HG03460 (cell line): ENCODE results near the gene LDLRAD4.

Experiments
- ATAC-seq: cut with Tn5 transposase; IDR thresholded peaks from one replicate; pipeline ENCODE4 v1.9.1; 2021; ENCODE audit not compliant: unreplicated experiment

The LDLRAD4 gene

DNA sequence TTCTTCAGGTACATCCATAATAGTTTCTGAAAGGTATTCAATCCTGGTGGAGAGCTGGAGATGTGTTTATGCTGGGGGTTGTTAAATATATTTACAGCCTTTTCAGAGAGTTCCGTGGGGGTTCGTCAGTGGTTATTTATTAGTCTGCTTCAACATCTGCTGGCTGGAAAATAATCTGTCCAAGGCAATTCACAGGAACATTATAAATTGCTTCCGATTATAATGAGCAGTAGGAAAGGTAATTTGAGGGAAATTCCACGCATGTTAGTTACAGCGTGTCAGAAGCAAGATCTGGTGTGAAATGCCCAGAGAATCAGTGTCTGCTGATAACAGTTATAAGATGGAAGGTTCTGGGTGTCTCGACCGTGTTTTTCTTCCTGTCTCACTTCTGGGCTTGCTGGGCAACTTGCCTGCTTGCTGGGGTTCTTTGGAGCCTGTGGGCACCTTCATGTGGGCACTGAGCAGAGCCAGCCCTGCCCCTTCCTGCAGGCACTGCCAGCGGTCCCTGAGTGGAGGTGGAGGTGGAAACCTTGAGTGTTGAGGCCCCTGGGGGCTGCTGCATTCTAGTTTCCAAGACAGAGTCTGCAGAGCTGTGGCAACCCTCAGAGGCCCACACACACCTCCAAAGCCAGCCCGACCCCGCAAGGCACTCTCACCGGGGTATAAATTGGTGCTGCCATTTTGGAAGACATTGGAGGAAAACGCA is 322.1 kb downstream of the LDLRAD4 start:
- no peak for ATAC-seq

DNA sequence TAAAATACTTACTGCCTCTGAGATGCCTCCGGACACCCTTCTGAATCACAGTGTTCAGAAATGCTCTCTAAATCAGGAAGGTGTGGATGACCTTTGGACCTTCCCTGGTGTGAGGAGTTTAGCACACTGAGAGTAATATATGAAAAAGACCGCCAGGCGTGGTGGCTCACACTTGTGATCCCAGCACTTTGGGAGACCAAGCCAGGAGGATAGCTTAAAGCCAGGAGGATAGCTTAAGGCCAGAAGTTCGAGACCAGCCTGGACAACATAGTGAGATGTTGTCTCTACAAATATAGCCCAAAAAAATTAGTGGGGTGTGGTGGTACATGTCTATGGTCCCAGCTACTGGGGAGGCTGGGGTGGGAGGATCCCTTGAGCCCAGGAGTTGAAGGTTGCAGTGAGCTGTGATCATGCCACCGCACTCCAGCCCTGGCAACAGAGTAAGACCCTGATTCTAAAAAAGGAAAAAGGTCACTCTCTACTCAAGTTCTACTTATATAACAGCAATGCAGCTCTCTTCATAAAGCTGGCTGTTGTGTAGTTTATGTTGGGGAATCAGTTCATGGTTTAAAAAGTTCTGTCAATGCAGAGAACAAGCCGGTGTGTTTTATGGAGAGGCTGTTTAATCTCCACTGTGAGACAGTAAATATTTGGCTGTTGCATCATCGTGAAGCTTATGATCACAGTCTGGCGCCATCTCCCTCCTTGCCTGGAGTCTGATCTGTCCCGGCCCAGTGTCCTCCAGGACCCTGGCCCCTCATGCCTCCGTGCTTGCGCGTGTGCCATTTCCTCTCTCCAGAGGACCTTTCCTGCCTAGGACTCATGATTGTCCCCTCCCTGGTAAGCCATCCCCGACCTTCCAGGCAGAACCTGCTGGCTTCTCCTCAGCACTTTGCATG is 323.3 kb downstream of the LDLRAD4 start:
- ATAC-seq: no peak

- no peak for ATAC-seq
Measured at GRCh38 chr18:13542520-13542847, 323.9 kb downstream of the LDLRAD4 start.

DNA sequence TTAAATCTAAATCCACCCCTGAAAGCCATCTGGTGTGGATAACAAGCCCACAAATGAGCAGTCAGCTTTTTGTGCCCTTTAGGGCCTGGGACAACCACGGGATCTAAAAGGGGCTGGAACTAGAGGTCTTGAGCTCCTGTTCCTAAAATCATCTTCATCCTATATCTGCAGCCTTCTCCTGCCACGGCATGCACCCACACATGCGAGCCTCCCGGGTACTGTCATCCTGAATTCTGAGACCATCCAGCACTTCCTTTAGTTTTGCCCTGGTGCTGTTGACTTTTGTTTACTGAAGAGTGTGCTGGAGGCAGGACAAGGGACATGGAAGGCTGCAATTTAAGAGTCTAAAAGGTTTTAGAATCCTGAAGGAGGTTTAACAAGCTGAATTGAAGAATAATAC is 324.6 kb downstream of the LDLRAD4 start:
- no peak for ATAC-seq

DNA sequence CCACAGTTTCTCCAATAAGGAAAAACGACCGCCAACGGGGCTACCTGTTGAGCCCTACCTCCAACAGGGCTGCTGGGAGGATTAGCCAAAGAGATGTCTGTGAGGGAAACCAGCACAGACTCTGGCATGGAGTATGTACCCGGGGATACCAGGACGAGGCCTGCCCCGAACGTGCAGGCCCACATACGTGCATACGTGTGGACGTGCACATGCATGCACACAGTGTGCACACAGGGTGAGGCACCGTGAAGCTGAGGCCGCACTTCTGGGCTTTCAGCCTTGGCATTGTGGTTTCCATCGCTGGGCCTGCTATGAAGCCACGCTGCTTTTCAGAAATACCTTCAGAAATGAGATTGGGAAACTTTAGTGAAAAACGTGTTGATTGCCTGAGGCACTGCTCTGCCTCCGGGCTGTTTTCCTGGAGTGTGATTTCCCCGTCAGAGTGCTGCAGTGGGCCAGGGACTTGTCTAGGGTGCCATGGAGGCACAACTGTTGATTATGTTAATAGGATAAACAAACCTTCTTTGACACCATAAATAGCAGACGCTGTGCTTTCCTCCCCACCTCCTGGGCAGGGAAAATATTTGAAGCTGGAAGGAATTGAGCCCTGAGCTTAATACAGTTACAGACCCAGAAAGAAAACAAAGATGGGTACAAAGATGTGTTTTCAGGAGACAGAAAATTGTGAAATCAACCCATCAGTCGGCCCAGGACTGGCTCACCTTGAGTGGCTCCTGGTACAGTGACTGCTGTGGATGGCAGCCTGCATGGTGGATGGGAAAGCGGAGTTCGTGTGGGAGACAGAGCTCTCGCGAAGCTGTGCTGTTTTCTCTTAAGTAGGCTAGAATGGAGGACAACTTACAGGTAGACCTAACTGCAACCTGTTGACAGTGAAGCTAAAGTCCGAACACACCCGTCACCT is 325.5 kb downstream of the LDLRAD4 start:
- ATAC-seq: no peak

DNA sequence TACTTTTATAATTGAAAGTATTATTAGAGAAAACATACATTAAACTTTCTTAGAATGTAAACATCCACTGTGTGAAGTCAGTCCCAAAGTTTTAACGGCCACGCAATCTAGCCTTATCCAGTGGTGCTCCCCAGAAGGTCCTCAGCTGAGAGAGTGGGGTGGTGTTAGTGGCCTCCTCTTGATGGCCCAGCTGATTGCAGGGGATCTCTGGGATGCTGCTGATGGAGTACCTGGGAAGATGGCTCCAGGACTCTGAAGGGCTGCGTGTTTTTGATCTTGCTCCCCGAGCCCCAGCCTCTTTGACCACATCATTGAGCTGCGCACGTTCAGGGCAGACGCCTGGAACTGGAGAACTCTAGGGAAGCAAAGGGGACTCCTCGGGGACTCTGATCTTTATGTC is 326.4 kb downstream of the LDLRAD4 start:
- ATAC-seq: no peak

DNA sequence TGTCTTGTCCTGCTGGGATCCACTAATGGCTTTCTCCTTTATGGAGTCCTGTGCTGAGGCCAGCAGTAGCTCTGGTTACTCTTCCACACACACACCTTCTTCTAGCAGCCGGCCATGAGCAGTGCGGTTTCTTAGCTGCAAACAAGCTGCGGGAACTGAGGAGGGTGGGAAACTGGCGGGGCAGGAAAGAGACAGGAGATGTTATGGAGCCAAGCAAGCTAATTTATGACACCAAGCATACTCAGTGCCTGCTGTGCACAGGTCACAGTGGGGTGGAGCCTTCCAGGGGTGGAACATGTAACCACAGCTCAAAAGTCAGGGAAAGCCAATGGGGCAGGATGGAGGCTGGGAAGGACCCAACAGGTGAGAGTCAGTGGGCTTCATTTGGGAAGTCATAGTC is 327.0 kb downstream of the LDLRAD4 start:
- no peak for ATAC-seq

DNA sequence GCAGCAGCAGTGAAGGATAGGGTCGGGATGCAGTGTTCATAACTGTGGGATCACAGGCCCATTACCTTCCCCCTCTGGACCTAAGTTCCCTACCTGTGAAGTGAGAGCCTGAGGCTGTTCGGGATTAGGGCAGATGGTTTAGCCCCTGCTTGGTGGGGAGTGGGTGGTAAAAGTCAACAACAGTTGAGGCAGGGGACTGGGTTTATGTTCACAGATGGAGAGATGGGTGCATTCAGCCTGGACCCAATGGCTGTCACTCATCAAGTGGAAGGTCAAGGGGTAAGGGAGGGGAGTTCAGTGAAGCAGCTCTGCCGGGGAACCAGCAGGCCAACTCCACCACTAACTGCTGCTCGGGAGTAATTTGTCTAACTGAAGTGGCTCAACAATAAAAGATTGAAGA is 327.4 kb downstream of the LDLRAD4 start:
- ATAC-seq: no peak

GRCh38 chr18:13546638-13547037 is 328.1 kb downstream of the LDLRAD4 start:
- no peak for ATAC-seq

- ATAC-seq: no peak
Measured at GRCh38 chr18:13547347-13547746, 328.8 kb downstream of the LDLRAD4 start.

- ATAC-seq: no peak
Measured at GRCh38 chr18:13548106-13548819, 329.7 kb downstream of the LDLRAD4 start.

GRCh38 chr18:13548966-13549879 is 330.7 kb downstream of the LDLRAD4 start:
- peak; percentile 75 for ATAC-seq

GRCh38 chr18:13549880-13550232 is 331.3 kb downstream of the LDLRAD4 start:
- ATAC-seq: no peak

DNA sequence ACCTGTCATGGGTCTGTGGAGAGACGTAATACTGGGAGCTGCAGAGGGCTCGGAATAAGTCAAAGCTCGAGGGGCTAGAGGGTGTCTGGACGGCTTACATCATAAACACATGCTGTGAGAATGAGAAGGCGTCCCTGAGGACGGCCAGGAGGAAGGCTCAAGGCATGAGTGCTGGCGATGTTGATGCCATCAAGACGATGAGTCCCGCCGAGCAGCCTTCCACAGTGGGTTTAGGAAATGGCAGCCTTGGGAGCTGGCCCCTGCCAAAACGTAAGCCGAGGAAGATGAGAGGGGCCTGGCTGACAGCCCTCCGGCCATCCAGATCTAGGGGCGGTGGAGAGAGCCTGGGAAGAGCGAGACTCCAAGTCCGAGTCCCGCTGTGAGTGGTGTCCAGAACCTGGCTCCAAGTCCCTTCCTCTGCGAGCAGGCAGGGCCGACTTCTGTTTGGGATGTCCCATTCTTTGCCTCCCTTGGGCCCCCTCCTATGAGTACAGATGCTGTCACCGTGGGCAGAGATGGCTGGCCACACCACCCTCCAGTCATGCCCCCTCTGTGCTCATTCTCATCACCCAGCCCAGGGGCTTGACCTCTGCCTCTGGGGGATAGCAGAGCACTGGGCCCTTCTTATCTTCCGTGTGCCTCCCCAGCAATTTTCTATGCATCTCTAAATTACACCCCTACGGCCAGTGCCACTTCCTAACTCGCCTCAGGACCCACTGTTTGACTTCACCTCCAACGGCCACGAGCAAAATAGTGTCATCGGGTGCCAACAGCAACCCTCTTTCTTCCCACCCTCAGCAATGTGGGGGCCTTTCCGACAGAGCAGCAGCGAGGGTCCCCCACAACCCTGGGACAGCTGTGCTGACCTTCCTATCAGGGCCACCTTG is 332.1 kb downstream of the LDLRAD4 start:
- ATAC-seq: no peak

GRCh38 chr18:13551305-13551603 is 332.7 kb downstream of the LDLRAD4 start:
- ATAC-seq: no peak

- no peak for ATAC-seq
Measured at GRCh38 chr18:13551841-13552733, 333.5 kb downstream of the LDLRAD4 start.

- no peak for ATAC-seq
Measured at GRCh38 chr18:13553449-13553848, 334.9 kb downstream of the LDLRAD4 start.

DNA sequence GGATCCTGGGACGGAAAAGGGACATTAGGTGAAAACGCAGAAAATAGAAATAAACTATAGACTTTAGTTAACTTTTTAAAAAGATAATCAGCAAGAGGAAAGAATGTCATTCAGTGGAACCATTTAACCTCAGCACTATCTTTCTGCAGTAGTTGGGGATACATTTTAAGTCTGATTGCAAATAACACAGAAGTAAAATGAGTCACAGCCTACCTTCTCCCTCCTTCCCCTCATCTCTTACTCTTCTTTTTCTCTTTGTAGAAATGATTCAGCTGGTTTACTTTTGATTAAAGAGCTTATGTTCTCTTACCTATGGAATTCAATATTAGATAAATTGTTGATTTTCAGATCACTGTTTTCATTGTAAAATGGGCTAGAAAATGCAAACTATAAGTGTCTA is 336.6 kb downstream of the LDLRAD4 start:
- no peak for ATAC-seq
